SU-DHL-6 (cell line): Measurements from ENCODE around the gene TMEM242.

Experiments used
- H2AFZ ChIP-seq: fragments of 200-600 bp; sonication (generic); 2 replicates; pipeline ENCODE4 v1.6.1; 2014; ENCODE audit warnings: low read depth, mild to moderate bottlenecking, moderate library complexity, mixed read lengths, antibody characterized with exemption, low read length; ENCODE audit not compliant: severe bottlenecking
- H3F3A ChIP-seq: fragments of 200-600 bp; shearing (Covaris generic); 2 replicates; pipeline ENCODE4 v1.6.0; 2016; ENCODE audit warnings: antibody characterized with exemption, mild to moderate bottlenecking; ENCODE audit not compliant: insufficient read depth
- H3K27ac ChIP-seq: fragments of 200-600 bp; sonication (generic); 2 replicates; pipeline ENCODE4 v1.5.1; 2016; ENCODE audit warnings: low read depth, mild to moderate bottlenecking, low read length, moderate library complexity, mixed read lengths
- H3K27me3 ChIP-seq: fragments of 200-600 bp; sonication (generic), shearing (Covaris generic); 2 replicates; pipeline ENCODE4 v1.6.0; 2014; ENCODE audit warnings: mild to moderate bottlenecking, low read length
- H3K36me3 ChIP-seq: fragments of 200-600 bp; sonication (generic); 2 replicates; pipeline ENCODE4 v1.6.1; 2014; ENCODE audit warnings: mild to moderate bottlenecking, low read length, mixed read lengths
- H3K4me2 ChIP-seq: fragments of 300-600, 200-600 bp; shearing (Covaris generic), sonication (generic); 2 replicates; pipeline ENCODE4 v1.6.0; 2014; ENCODE audit warnings: low read length, low read depth, mild to moderate bottlenecking; ENCODE audit not compliant: poor library complexity, severe bottlenecking
- H3K4me3 ChIP-seq: fragments of 200-600 bp; sonication (generic); 2 replicates; pipeline ENCODE4 v1.5.1; 2014; ENCODE audit warnings: antibody characterized with exemption, low read length, mild to moderate bottlenecking, mixed read lengths; ENCODE audit not compliant: insufficient read depth, poor library complexity, severe bottlenecking
- H3K79me2 ChIP-seq: fragments of 200-600 bp; sonication (generic); 2 replicates; pipeline ENCODE4 v1.6.1; 2014; ENCODE audit warnings: mild to moderate bottlenecking, low read length, moderate library complexity; ENCODE audit not compliant: insufficient read depth
- H3K9ac ChIP-seq: fragments of 200-600 bp; sonication (generic); 2 replicates; pipeline ENCODE4 v1.7.0; 2014; ENCODE audit warnings: mild to moderate bottlenecking, low read length
- H3K9me2 ChIP-seq: fragments of 200-600 bp; sonication (generic); replicated peaks from 2 replicates; pipeline ENCODE4 v1.6.1; 2014; ENCODE audit warnings: low read length; ENCODE audit not compliant: insufficient read depth
- H3K9me3 ChIP-seq: fragments of 200-600 bp; sonication (generic); 2 replicates; pipeline ENCODE4 v1.6.1; 2014; ENCODE audit warnings: low read length, mixed read lengths; ENCODE audit not compliant: insufficient read depth
- H4K20me1 ChIP-seq: fragments of 200-600 bp; sonication (generic); 2 replicates; pipeline ENCODE4 v1.6.1; 2014; ENCODE audit warnings: low read depth, mild to moderate bottlenecking, antibody characterized with exemption, low read length, moderate library complexity, mixed read lengths
- EZH2phosphoT487 ChIP-seq: fragments of 200-600 bp; sonication (generic), shearing (Covaris generic); conservative IDR thresholded peaks from 2 replicates; pipeline ENCODE4 v1.6.1; 2018; ENCODE audit warnings: mild to moderate bottlenecking, antibody characterized with exemption, low read length, moderate library complexity, mixed read lengths
- TF ChIP-seq, protein P1 (sequence below): fragments of 200-600 bp; sonication (generic); IDR thresholded peaks from one replicate; pipeline ENCODE4 v1.5.1; 2017; ENCODE audit warnings: antibody characterized with exemption, mild to moderate bottlenecking, low read length, moderate library complexity; ENCODE audit not compliant: insufficient read depth, poor library complexity, severe bottlenecking

TMEM242 gene

DNA sequence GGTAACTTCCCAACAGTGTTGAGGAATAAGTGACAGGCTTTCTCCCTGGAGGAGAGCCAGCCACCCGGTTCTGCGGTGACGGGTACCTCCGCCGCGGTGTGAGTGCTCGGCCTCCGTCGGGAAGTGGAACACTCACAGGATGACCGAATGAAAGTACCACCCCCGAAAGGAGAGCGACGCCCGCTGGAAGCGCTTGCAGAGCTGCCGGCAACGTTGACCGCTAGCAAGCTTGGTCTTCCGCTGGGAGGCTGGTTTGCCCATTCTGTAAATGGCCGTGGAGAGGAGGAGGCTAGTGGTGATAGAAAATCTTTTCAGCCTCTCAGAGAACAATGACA lies 614 bp upstream of the TMEM242 start:
- no peaks in the 10 kb centered on the region for H3K36me3 ChIP-seq
- H3K9ac ChIP-seq = peak overlapping the region; percentile 76
- H2AFZ ChIP-seq = peak overlapping the region; percentile 95
- H3K79me2 ChIP-seq = no peaks in the 10 kb centered on the region
- H3K9me2 ChIP-seq = no peaks in the 10 kb centered on the region
- H3K27me3 ChIP-seq = no peaks in the 10 kb centered on the region
- peak overlapping the region; percentile 93 for H3K4me3 ChIP-seq
- no peak for TF ChIP-seq EZH2phosphoT487
- TF ChIP-seq, protein P1, sequence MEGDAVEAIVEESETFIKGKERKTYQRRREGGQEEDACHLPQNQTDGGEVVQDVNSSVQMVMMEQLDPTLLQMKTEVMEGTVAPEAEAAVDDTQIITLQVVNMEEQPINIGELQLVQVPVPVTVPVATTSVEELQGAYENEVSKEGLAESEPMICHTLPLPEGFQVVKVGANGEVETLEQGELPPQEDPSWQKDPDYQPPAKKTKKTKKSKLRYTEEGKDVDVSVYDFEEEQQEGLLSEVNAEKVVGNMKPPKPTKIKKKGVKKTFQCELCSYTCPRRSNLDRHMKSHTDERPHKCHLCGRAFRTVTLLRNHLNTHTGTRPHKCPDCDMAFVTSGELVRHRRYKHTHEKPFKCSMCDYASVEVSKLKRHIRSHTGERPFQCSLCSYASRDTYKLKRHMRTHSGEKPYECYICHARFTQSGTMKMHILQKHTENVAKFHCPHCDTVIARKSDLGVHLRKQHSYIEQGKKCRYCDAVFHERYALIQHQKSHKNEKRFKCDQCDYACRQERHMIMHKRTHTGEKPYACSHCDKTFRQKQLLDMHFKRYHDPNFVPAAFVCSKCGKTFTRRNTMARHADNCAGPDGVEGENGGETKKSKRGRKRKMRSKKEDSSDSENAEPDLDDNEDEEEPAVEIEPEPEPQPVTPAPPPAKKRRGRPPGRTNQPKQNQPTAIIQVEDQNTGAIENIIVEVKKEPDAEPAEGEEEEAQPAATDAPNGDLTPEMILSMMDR = no peak
- H3K4me2 ChIP-seq = peak overlapping the region; percentile 66
- no peaks in the 10 kb centered on the region for H3F3A ChIP-seq
- no peak overlapping the region for H3K27ac ChIP-seq
- no peaks in the 10 kb centered on the region for H3K9me3 ChIP-seq
- H4K20me1 ChIP-seq = no peaks in the 10 kb centered on the region

DNA sequence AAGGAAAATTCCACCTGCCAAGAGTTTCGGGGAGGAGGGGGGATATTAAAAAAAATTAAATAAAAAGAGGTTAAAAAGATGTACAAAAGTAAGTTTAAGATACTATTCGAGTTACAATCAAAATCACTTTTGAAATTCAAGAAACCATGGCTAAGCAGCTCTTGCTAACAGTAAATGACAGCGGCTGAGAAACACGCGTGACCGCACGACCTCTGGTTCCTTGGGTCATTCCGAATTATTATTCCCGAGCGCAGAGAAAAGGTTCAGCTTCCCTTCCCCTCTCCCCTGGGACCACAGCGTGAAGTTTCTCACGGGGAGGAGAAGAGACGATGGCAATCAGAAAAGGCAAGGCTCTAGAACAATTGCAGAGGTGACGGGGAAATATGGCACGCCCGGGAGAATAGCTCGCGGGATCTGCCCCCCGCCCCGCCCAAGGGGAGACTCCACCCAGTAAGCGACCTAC lies 496 bp downstream of the TMEM242 start:
- Histone ChIP-seq H4K20me1 (no peaks in the 10 kb centered on the region), H3F3A (no peaks in the 10 kb centered on the region), H3K9me3 (no peaks in the 10 kb centered on the region), H3K4me2 (peak overlapping the region; percentile 66), H3K79me2 (no peaks in the 10 kb centered on the region), H3K27ac (no peak overlapping the region), H2AFZ (peak overlapping the region; percentile 95), H3K9ac (peak overlapping the region; percentile 76), H3K9me2 (no peaks in the 10 kb centered on the region), H3K36me3 (no peaks in the 10 kb centered on the region; the same call in 1 of the 2 replicates), H3K27me3 (no peaks in the 10 kb centered on the region), H3K4me3 (peak overlapping the region; percentile 93)
- no peak for TF ChIP-seq EZH2phosphoT487
- TF ChIP-seq, protein P1 = no peak

DNA sequence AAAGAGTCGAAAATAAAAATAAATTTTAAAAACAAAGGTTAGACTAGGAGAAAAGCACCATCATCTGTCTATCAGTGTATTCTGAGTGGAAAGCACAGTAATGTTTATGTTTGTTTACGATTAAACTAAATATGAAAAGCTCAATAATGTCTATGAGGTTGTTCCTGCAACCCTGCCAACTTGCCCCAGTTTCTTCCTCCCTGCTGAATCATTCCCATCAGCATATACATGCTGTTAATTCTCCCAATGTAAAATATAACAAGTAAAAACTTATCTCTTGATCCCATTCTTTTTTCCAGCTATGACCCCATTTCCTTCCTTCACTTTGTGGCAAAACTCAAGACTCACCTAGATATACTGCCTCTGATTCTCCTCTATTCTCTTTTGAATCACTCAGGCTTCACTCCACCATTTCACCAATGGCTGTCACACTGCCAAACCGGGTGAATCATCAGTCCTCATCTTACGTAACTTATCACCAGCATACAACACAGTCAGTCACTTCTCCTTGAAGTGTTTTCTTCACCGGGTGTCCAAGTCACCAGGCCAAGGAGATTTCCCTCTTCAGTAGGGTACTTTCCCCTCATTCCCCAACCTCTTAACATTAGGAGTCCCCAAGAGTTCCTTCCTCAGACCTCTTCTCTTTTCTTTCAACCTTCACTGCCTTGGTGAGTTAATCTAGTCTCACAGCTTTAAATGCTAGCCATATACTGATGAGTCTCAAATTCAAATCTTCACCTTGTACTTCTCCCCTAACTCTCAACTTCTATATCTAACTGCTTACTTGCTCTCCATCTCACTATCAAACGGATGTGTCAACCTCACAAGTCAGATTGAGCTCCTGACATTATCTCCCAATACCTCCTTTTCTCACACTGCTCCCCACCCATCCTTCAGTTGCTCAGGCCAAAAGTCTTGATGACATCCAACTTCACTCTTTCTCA lies 6.2 kb downstream of the TMEM242 start:
- no peak for TF ChIP-seq EZH2phosphoT487
- TF ChIP-seq, protein P1 = no peak
- Histone ChIP-seq H4K20me1 (no peaks in the 10 kb centered on the region), H3K4me3 (no peak overlapping the region), H3K4me2 (no peak overlapping the region), H3K36me3 (no peaks in the 10 kb centered on the region; the same call in 1 of the 2 replicates), H3K79me2 (no peaks in the 10 kb centered on the region), H3K9me2 (no peaks in the 10 kb centered on the region), H3K27me3 (no peaks in the 10 kb centered on the region), H3F3A (no peaks in the 10 kb centered on the region), H3K9me3 (no peaks in the 10 kb centered on the region), H2AFZ (no peak overlapping the region), H3K9ac (no peak overlapping the region), H3K27ac (no peak overlapping the region)
